ENCODE measurements around the gene ZFYVE9. TPM values are rescaled to one million over a fixed set of nuclear protein-coding genes. Genes with fewer than 3 reads are reported as not detected.

Gene ZFYVE9
- total and polyA plus RNA-seq, 2 of the 8 experiments (the other 6 are each of a cell fraction or from before 2014, with no cell fraction given), result 5.8 to 26.5 TPM

DNA sequence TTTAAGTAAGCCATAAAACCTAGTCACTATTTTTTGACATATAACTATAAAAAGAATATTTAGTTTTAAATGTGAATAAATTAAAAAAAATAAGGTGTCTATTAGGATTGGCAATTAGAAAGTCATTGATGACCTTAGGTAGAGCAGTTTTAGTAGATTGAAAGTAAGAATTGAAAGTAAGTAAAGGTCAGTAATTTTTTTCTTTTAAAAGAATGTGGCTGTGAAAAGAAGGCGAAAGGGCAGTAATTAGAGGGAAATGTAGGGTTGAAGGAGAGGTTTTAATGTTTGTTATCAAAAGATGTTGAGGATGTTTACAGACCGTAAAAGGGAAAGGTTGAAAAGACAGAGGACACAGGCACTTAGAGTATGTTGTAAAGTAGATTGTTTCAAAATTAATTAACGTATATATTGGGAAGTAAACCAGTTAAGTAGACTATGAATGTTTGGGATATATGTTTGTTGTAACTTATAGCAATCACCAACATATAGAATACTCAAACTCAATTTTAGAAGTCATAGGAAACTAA, 41.0 kb downstream of the ZFYVE9 start:
- H3K23me2 ChIP-seq (ENCODE audit: low read depth, low read length), result no peaks in the 10 kb centered on the region; the same call in 1 of the 2 replicates
- H3K9me3 ChIP-seq (ENCODE audit: insufficient read depth in 2 of 2, low read depth in 1 of 2, low read length in 1 of 2), result peaks cover 0 to 9% of the 10 kb centered on the region in 2 experiments; a peak in 1 of 4 replicates
- H3K27ac ChIP-seq (ENCODE audit: low read depth, low read length), result no peak overlapping the region
- H3K27me3 ChIP-seq (replicated peaks in 1 of 4; ENCODE audit: control insufficient read depth in 3 of 4, extremely low read depth in 1 of 4, insufficient read depth in 3 of 4, low read length in 3 of 4), result no peaks in the 10 kb centered on the region
- H3K14ac ChIP-seq (ENCODE audit: insufficient read length), result no peak overlapping the region
- no peaks in the 10 kb centered on the region for H3K79me2 ChIP-seq (ENCODE audit: control insufficient read depth in 1 of 2, insufficient read depth in 2 of 2, low read length in 2 of 2)
- H2BK120ac ChIP-seq (replicated peaks; ENCODE audit: low read depth, low read length), result no peak overlapping the region
- no peak overlapping the region for H3K9ac ChIP-seq (replicated peaks in 1 of 4; ENCODE audit: extremely low read depth in 1 of 4, low read depth in 3 of 4, low read length in 3 of 4)
- H4K20me1 ChIP-seq (replicated peaks in 1 of 2; ENCODE audit: control insufficient read depth in 1 of 2, insufficient read depth in 2 of 2, low read length in 2 of 2), result no peaks in the 10 kb centered on the region
- H3K4me3 ChIP-seq (ENCODE audit: extremely low read depth in 1 of 4, insufficient read depth in 2 of 4, low read depth in 3 of 4, low read length in 4 of 4), result no peak overlapping the region
- FAIRE-seq (no peak), DNase-seq (ENCODE audit: low read depth in 1 of 2, low spot score in 2 of 2) (no peak)
- 88 to 100% methylated on average over 1 to 3 of the region's 3 CpGs for WGBS, 2 experiments (ENCODE audit: extremely low coverage in 1 of 2, insufficient coverage in 1 of 2, insufficient read length in 1 of 2, insufficient replicate concordance in 2 of 2, low coverage in 1 of 2, low lambda C conversion rate in 2 of 2, missing lambda C conversion rate in 1 of 2)
- no peak overlapping the region for H4K91ac ChIP-seq (replicated peaks; ENCODE audit: insufficient read length, low read length)
- H2AK5ac ChIP-seq (ENCODE audit: low read depth, low read length), result no peak overlapping the region
- H3K4ac ChIP-seq (replicated peaks; ENCODE audit: insufficient read length, low read depth, low read length), result no peak overlapping the region
- H3K36me3 ChIP-seq (ENCODE audit: control insufficient read depth in 2 of 4, insufficient read depth in 4 of 4, low read length in 3 of 4), result no peaks in the 10 kb centered on the region
- H2BK15ac ChIP-seq (ENCODE audit: low read length), result no peak overlapping the region
- no peak overlapping the region for H3K4me2 ChIP-seq (ENCODE audit: insufficient read depth in 1 of 2, low read depth in 2 of 2, low read length in 2 of 2)
- H3K56ac ChIP-seq (replicated peaks; ENCODE audit: insufficient read length, low read depth, low read length), result no peak overlapping the region
- no peaks in the 10 kb centered on the region for H3K79me1 ChIP-seq (ENCODE audit: low read depth, low read length)
- POLR2A ChIA-PET (ENCODE audit: partially characterized antibody), result interaction anchor here (0.9 kb wide), 1 partner anchor 11 kb away, joined by 3 read pairs; no protein-coding TSS in a partner anchor
- H3K4me1 ChIP-seq (replicated peaks in 1 of 4; ENCODE audit: control insufficient read depth in 3 of 4, insufficient read depth in 4 of 4, low read length in 3 of 4), result no peaks in the 10 kb centered on the region
- no peak overlapping the region for H4K5ac ChIP-seq (ENCODE audit: insufficient read length, low read depth, low read length)
- no peak overlapping the region for H3K18ac ChIP-seq (ENCODE audit: extremely low read depth, low read length)
- CTCF ChIA-PET (ENCODE audit: partially characterized antibody), result no interaction called here
- no peak overlapping the region for H2BK5ac ChIP-seq (ENCODE audit: low read depth, low read length)
- no peak overlapping the region for H3K23ac ChIP-seq (ENCODE audit: insufficient read length)
- no peak overlapping the region for H2AFZ ChIP-seq (ENCODE audit: low read length)
- no peak overlapping the region for H4K8ac ChIP-seq (ENCODE audit: extremely low read depth, insufficient read depth, low read length)
- H2BK12ac ChIP-seq (ENCODE audit: low read depth, low read length), result no peak overlapping the region
- H2BK20ac ChIP-seq (ENCODE audit: low read length), result no peak overlapping the region
- TF ChIP-seq SIRT6 (IDR thresholded peaks at IDR 0.05; ENCODE audit: low read length) (no peak), JUN (IDR thresholded peaks at IDR 0.05; ENCODE audit: low read depth, low read length) (no peak), CBX8 (IDR thresholded peaks at IDR 0.05; ENCODE audit: borderline replicate concordance, low read depth, low read length) (no peak), TBP (IDR thresholded peaks at IDR 0.05; ENCODE audit: low read depth, low read length) (no peak), SRF (IDR thresholded peaks at IDR 0.05; ENCODE audit: low read depth, low read length) (no peak), PHF8 (conservative IDR thresholded peaks at IDR 0.05; ENCODE audit: low read depth, low read length) (no peak), RNF2 (IDR thresholded peaks at IDR 0.05; ENCODE audit: borderline replicate concordance, low read depth, low read length, missing control alignments, poor library complexity, severe bottlenecking) (no peak), BCL11A (IDR thresholded peaks at IDR 0.05; ENCODE audit: low read depth in 2 of 2, low read length in 2 of 2) (no peak), SIN3A (conservative IDR thresholded peaks at IDR 0.05 in 1 of 2, IDR thresholded peaks at IDR 0.05 in 1 of 2; ENCODE audit: low read depth in 1 of 2, low read length in 2 of 2) (no peak), KDM1A (IDR thresholded peaks at IDR 0.05; ENCODE audit: borderline replicate concordance, low read length) (no peak), FOSL1 (IDR thresholded peaks at IDR 0.05; ENCODE audit: insufficient read depth, low read depth, low read length) (no peak), CTBP2 (IDR thresholded peaks at IDR 0.05; ENCODE audit: borderline replicate concordance, insufficient read depth, insufficient read length, low read length) (no peak)

All from H1 (cell line).